Vagina (tissue), 2 donors: Measurements from ENCODE around the gene ZBTB33.

Source experiments
- POLR2A ChIP-seq, 2 donors: fragments of 450-650 bp; IDR thresholded peaks; one replicate each; pipeline ENCODE4 v1.6.1; 2017; ENCODE audit warnings: antibody characterized with exemption in 2 of 2, mild to moderate bottlenecking in 2 of 2, moderate library complexity in 2 of 2
- TF ChIP-seq, protein P1 (sequence below), 3 experiments: fragments of 450-650 bp in 2 of 3; fragments of 200-600 bp in 1 of 3; sonication (generic) in 1 of 3; IDR thresholded peaks; one replicate each; pipeline ENCODE4 v1.5.1; 2017 to 2019; ENCODE audit warnings: antibody characterized with exemption in 3 of 3, mild to moderate bottlenecking in 2 of 3, moderate library complexity in 2 of 3

DNA sequence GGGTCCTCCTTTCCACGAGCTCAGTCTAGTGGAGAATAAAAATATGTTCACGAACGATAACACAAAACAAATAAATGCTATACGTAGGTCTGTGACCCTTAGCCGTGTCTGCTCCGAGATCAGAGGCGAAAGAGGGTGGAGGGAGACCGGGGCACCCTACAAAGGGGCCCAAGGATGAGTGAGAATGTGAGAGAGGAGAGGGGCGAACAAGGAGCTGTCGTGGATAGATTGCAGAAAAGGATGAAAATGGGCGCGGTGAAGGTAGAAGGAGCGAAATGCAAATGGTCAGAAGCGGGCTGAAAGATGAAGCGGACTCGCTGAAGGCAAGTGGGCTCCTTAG, 6.2 kb upstream of the ZBTB33 start:
- TF ChIP-seq POLR2A (IDR thresholded peaks at IDR 0.05): no peak
- TF ChIP-seq, protein P1, sequence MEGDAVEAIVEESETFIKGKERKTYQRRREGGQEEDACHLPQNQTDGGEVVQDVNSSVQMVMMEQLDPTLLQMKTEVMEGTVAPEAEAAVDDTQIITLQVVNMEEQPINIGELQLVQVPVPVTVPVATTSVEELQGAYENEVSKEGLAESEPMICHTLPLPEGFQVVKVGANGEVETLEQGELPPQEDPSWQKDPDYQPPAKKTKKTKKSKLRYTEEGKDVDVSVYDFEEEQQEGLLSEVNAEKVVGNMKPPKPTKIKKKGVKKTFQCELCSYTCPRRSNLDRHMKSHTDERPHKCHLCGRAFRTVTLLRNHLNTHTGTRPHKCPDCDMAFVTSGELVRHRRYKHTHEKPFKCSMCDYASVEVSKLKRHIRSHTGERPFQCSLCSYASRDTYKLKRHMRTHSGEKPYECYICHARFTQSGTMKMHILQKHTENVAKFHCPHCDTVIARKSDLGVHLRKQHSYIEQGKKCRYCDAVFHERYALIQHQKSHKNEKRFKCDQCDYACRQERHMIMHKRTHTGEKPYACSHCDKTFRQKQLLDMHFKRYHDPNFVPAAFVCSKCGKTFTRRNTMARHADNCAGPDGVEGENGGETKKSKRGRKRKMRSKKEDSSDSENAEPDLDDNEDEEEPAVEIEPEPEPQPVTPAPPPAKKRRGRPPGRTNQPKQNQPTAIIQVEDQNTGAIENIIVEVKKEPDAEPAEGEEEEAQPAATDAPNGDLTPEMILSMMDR (IDR thresholded peaks at IDR 0.05): no peak
